Rectal smooth muscle tissue (tissue), 1 donor: Measurements from ENCODE around the gene DLL1.

Source experiments
- H3K27ac ChIP-seq: one replicate; pipeline ENCODE4 v1.7.0; 2013; ENCODE audit warnings: low read depth, low read length, inconsistent platforms
- H3K27me3 ChIP-seq: one replicate; pipeline ENCODE4 v1.7.0; 2013; ENCODE audit warnings: low read length; ENCODE audit not compliant: control insufficient read depth, insufficient read depth
- H3K36me3 ChIP-seq: one replicate; pipeline ENCODE4 v1.7.0; 2013; ENCODE audit warnings: low read length; ENCODE audit not compliant: control insufficient read depth, insufficient read depth
- H3K4me1 ChIP-seq: one replicate; pipeline ENCODE4 v1.7.0; 2013; ENCODE audit warnings: low read length; ENCODE audit not compliant: control insufficient read depth, insufficient read depth
- H3K4me3 ChIP-seq: one replicate; pipeline ENCODE4 v1.7.0; 2013; ENCODE audit warnings: low read length
- H3K9ac ChIP-seq: one replicate; pipeline ENCODE4 v1.7.0; 2013; ENCODE audit warnings: low read length

The DLL1 gene

GRCh38 chr6:170277893-170278742, 12.8 kb downstream of the DLL1 start:
- H3K9ac ChIP-seq: no peak overlapping the region
- no peaks in the 10 kb centered on the region for H3K36me3 ChIP-seq
- no peak overlapping the region for H3K4me3 ChIP-seq
- H3K27ac ChIP-seq: no peak overlapping the region
- no peaks in the 10 kb centered on the region for H3K27me3 ChIP-seq
- H3K4me1 ChIP-seq: no peaks in the 10 kb centered on the region

- no peaks in the 10 kb centered on the region for H3K4me1 ChIP-seq
- H3K4me3 ChIP-seq: no peak overlapping the region
- no peaks in the 10 kb centered on the region for H3K36me3 ChIP-seq
- no peak overlapping the region for H3K9ac ChIP-seq
- H3K27me3 ChIP-seq: no peaks in the 10 kb centered on the region
- H3K27ac ChIP-seq: no peak overlapping the region
Measured at GRCh38 chr6:170276369-170277057, 14.4 kb downstream of the DLL1 start.

DNA sequence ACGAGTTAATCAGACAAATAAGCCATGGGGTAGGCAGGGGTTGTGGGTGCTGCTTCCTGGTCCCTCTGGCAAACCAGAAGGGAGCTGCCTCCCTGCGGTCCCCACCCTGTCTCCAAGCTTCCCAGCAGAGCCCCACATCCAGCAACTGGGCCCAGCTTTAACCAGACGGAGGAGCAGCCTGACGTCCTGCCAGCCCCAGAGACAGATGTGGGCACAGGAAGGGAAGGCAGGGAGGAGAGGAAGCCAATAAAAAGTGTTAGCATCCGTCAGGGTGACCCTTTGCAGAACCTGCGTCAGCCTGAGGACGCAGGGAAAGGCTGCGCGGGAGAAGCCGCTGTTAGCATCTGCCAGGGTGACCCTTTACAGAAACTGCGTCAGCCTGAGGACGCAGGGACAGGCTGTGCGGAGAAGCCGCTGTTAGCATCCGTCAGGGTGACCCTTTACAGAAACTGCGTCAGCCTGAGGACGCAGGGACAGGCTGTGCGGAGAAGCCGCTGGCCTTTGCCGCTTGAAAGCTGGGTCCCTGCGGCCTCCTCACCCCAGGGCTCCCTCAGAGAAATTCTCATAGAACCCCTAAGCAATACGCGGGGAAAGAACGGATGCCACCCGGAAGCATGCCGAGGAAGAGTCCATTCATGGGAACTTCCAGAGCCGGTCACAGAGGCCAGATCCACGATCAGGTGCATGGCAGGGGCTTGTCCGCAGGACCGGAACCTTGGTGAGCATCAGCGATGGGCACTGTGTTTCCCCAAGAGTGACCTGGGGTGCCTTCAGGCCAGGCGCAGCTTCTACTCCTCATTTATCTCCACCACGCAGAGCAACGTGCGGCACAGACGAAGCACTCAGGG, 15.9 kb downstream of the DLL1 start:
- H3K27me3 ChIP-seq: no peaks in the 10 kb centered on the region
- no peaks in the 10 kb centered on the region for H3K36me3 ChIP-seq
- H3K27ac ChIP-seq: no peak overlapping the region
- H3K4me1 ChIP-seq: no peaks in the 10 kb centered on the region
- H3K4me3 ChIP-seq: no peak overlapping the region
- no peak overlapping the region for H3K9ac ChIP-seq

DNA sequence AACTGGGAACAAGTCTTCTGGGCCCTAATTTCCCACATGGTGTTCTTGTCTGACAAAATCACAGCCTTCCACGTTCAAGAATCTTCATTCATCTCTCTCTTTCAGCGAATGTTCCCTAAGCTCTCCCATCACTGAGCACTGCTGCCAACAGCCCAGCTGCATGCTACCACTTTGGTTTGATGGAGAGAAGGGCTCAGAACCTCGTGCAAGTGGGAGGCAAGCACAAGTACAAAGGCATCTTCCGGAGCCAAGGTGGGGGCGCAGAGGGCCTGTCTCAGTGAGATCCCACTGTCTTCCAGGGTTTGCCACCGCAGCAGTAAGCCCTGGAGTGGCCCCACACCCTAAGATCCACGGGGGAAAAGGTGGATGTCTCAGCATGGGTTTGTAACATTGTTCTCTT, 17.2 kb downstream of the DLL1 start:
- Histone ChIP-seq H3K27me3 (peaks cover 3% of the 10 kb centered on the region), H3K27ac (no peak overlapping the region), H3K9ac (no peak overlapping the region), H3K4me1 (no peaks in the 10 kb centered on the region), H3K36me3 (no peaks in the 10 kb centered on the region), H3K4me3 (no peak overlapping the region)

DNA sequence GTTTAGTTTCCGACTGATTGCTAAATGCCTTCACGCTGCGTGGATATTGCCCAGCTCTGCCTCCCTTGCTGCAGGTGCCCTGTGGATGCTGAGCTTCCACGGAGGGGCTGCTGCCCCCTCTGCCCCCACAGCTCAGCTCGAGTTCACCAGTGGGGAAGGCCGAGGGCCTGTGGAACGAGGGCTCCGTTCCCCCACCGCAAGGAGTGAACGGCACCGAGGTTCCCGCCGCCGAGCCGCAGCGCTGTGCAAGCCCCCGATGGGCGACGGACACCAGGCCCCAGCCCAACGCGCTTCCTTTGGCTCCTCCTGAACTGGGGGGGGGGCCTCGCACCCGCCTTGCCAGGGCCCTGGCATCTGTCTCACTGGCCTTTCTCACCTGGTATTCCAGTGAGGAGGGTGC, 17.7 kb downstream of the DLL1 start:
- Histone ChIP-seq H3K4me3 (no peak overlapping the region), H3K27ac (no peak overlapping the region), H3K9ac (no peak overlapping the region), H3K4me1 (no peaks in the 10 kb centered on the region), H3K36me3 (no peaks in the 10 kb centered on the region), H3K27me3 (peaks cover 6% of the 10 kb centered on the region)

GRCh38 chr6:170272341-170273065, 18.4 kb downstream of the DLL1 start:
- H3K4me1 ChIP-seq: no peaks in the 10 kb centered on the region
- H3K36me3 ChIP-seq: no peaks in the 10 kb centered on the region
- peak overlapping the region; percentile 32 for H3K4me3 ChIP-seq
- peaks cover 6% of the 10 kb centered on the region for H3K27me3 ChIP-seq
- H3K9ac ChIP-seq: no peak overlapping the region
- H3K27ac ChIP-seq: no peak overlapping the region

DNA sequence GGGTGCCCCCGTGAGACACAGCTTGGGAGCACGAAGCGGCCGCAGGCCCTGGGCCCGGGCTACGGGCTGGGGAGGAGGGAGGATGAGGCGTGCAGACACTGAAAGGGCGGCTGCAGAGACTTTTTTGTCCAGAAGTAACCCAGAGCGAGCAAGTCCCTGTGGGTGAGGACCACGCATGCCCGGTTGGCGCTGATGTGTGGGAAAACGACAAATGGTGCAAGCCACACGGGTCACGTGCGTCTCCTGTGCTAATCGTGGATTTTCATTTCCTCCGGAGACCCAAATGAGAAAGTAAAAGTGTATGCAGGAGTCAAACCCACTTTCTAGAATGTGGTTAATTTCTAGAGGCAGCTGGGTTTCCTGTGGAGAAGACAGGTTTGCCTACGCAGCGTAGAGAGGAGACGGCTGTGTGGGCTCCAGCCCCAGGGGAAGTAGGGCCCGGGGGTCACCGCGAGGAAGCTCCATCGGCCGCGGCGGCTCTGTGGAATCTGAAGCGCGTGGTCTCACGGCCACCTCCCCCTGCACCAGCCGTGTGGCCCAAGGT, 19.0 kb downstream of the DLL1 start:
- H3K4me1 ChIP-seq: no peaks in the 10 kb centered on the region
- no peak overlapping the region for H3K9ac ChIP-seq
- H3K27ac ChIP-seq: no peak overlapping the region
- peaks cover 6% of the 10 kb centered on the region for H3K27me3 ChIP-seq
- peak overlapping the region; percentile 32 for H3K4me3 ChIP-seq
- H3K36me3 ChIP-seq: no peaks in the 10 kb centered on the region

GRCh38 chr6:170270984-170271593, 19.8 kb downstream of the DLL1 start:
- Histone ChIP-seq H3K4me3 (no peak overlapping the region), H3K27ac (no peak overlapping the region)

GRCh38 chr6:170269846-170270541, 20.9 kb downstream of the DLL1 start:
- Histone ChIP-seq H3K4me1 (no peaks in the 10 kb centered on the region), H3K36me3 (no peaks in the 10 kb centered on the region), H3K27me3 (peaks cover 6% of the 10 kb centered on the region), H3K27ac (no peak overlapping the region), H3K4me3 (no peak overlapping the region), H3K9ac (no peak overlapping the region)

More at GRCh38 chr6:170270984-170271593, 19.8 kb downstream of the DLL1 start:
- Histone ChIP-seq H3K9ac (no peak overlapping the region), H3K4me1 (no peaks in the 10 kb centered on the region), H3K36me3 (no peaks in the 10 kb centered on the region), H3K27me3 (peaks cover 6% of the 10 kb centered on the region)

DNA sequence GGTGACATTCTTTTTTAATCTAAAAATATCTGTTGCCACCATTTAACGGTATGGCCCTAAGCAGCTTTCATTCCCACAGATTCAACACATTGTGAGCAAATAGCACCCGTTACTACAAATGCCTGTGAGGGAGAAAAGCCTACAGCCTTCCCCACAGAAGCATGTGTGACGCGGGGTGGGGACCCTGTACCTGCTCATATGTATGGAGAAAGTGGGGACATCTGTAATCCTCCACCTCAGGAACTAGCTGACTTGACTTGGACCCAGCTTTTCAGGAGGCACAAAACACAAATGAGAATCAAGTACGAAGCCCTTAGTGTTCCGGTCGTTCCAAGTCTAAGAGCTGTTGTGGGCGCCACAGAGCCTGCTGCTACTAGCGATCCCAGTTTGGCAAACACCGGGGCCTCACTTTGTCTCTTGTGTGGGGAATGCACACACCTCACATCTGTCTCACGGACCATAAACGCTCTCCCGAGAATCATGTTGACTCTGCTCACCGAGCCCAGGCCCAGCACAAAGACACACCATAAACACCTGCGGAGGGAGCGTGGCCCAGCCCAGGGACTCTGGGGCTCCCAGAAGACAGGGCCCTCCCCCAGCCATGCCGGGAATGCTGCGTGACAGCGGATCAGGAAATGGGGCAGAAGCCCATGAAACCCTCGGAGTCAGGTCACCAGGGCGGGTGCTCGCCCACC, 21.6 kb downstream of the DLL1 start:
- no peak overlapping the region for H3K9ac ChIP-seq
- H3K27ac ChIP-seq: no peak overlapping the region
- H3K36me3 ChIP-seq: no peaks in the 10 kb centered on the region
- H3K4me3 ChIP-seq: no peak overlapping the region
- no peaks in the 10 kb centered on the region for H3K4me1 ChIP-seq
- peaks cover 6% of the 10 kb centered on the region for H3K27me3 ChIP-seq
